Immature natural killer cell (primary cell): ENCODE data around the gene VASN. TPM values are rescaled to one million over a fixed set of nuclear protein-coding genes. Genes with fewer than 3 reads are reported as not detected.

Source experiments
- DNase-seq, 3 donors: peaks; one replicate each; pipeline ENCODE4 v3.0.0; 2022; ENCODE audit warnings: mixed read lengths in 1 of 3
- H3K27ac Mint-ChIP-seq, 6 donors: one replicate each; pipeline ENCODE4 v1.8.0; 2020; ENCODE audit warnings: mixed read lengths in 6 of 6, mild to moderate bottlenecking in 5 of 6, inconsistent platforms in 4 of 6, moderate library complexity in 3 of 6
- H3K27me3 Mint-ChIP-seq, 3 donors: one replicate each; pipeline ENCODE4 v1.8.0; 2020 to 2021; ENCODE audit warnings: low read depth in 3 of 3, mild to moderate bottlenecking in 3 of 3, mixed read lengths in 3 of 3, moderate library complexity in 3 of 3, inconsistent platforms in 1 of 3
- H3K36me3 Mint-ChIP-seq, 3 donors: one replicate each; pipeline ENCODE4 v1.8.0; 2020; ENCODE audit warnings: mixed read lengths in 3 of 3, inconsistent platforms in 2 of 3, mild to moderate bottlenecking in 2 of 3
- H3K4me1 Mint-ChIP-seq, 2 donors: one replicate each; pipeline ENCODE4 v1.8.0; 2020; ENCODE audit warnings: inconsistent platforms in 2 of 2, mild to moderate bottlenecking in 2 of 2, mixed read lengths in 2 of 2, moderate library complexity in 1 of 2
- H3K4me3 Mint-ChIP-seq, 5 donors: one replicate each; pipeline ENCODE4 v1.8.0; 2020; ENCODE audit warnings: mild to moderate bottlenecking in 5 of 5, mixed read lengths in 5 of 5, inconsistent platforms in 3 of 5, moderate library complexity in 3 of 5
- H3K9me3 Mint-ChIP-seq, 6 donors: one replicate each; pipeline ENCODE4 v1.8.0; 2020; ENCODE audit warnings: mild to moderate bottlenecking in 6 of 6, mixed read lengths in 6 of 6, inconsistent platforms in 4 of 6, moderate library complexity in 3 of 6
- polyA plus RNA-seq, 3 donors: library from polyadenylated mRNA; unstranded; fragments of 300-500 nt; fragmentation: Illumina TruSeq; gene quantifications; one replicate each; pipeline ENCODE4 v1.2.3, GENCODE V29; 2021

The VASN gene
- polyA plus RNA-seq, 3 donors from 2014 or later = 0.07 to 0.20 TPM; not detected in 1

GRCh38 chr16:4376126-4376892 lies 4.7 kb downstream of the VASN start:
- Mint-ChIP-seq H3K36me3 (no peaks in the 10 kb centered on the region), H3K4me3 (no peak overlapping the region), H3K4me1 (peaks cover 6 to 14% of the 10 kb centered on the region in 2 donors), H3K27me3 (peaks cover 2 to 26% (median 6%) of the 10 kb centered on the region in 3 donors), H3K9me3 (no peaks in the 10 kb centered on the region), H3K27ac (no peak overlapping the region)
- no peak for DNase-seq

GRCh38 chr16:4376893-4377572 lies 5.4 kb downstream of the VASN start:
- no peak for DNase-seq
- no peaks in the 10 kb centered on the region for H3K36me3 Mint-ChIP-seq
- H3K9me3 Mint-ChIP-seq = no peaks in the 10 kb centered on the region
- H3K27me3 Mint-ChIP-seq = peaks cover 2 to 30% (median 6%) of the 10 kb centered on the region in 3 donors
- peaks cover 4 to 12% of the 10 kb centered on the region in 2 donors for H3K4me1 Mint-ChIP-seq
- H3K4me3 Mint-ChIP-seq = no peak overlapping the region
- H3K27ac Mint-ChIP-seq = no peak overlapping the region

GRCh38 chr16:4377573-4378154 lies 6.0 kb downstream of the VASN start:
- Mint-ChIP-seq H3K36me3 (no peaks in the 10 kb centered on the region), H3K4me1 (peaks cover 0 to 6% of the 10 kb centered on the region in 2 donors), H3K9me3 (no peaks in the 10 kb centered on the region), H3K4me3 (no peak overlapping the region), H3K27me3 (peaks cover 2 to 30% (median 6%) of the 10 kb centered on the region in 3 donors), H3K27ac (no peak overlapping the region)
- DNase-seq = no peak

- Mint-ChIP-seq H3K36me3 (peaks cover 0 to 1% (median 1%) of the 10 kb centered on the region in 3 donors), H3K27me3 (peaks cover 2 to 34% (median 8%) of the 10 kb centered on the region in 3 donors), H3K4me1 (peaks cover 0 to 3% of the 10 kb centered on the region in 2 donors), H3K27ac (no peak overlapping the region), H3K9me3 (no peaks in the 10 kb centered on the region), H3K4me3 (no peak overlapping the region)
- no peak for DNase-seq
These were observed 6.6 kb downstream of the VASN start for GRCh38 chr16:4378161-4378666.

GRCh38 chr16:4378999-4379690 lies 7.5 kb downstream of the VASN start:
- Mint-ChIP-seq H3K36me3 (peaks cover 0 to 4% (median 4%) of the 10 kb centered on the region in 3 donors), H3K4me3 (no peak overlapping the region), H3K4me1 (peaks cover 0 to 3% of the 10 kb centered on the region in 2 donors), H3K27me3 (peaks cover 3 to 34% (median 8%) of the 10 kb centered on the region in 3 donors), H3K9me3 (no peaks in the 10 kb centered on the region), H3K27ac (no peak overlapping the region)
- no peak for DNase-seq

GRCh38 chr16:4380119-4381063 lies 8.7 kb downstream of the VASN start:
- Mint-ChIP-seq H3K9me3 (peaks cover 0 to 1% (median 0%) of the 10 kb centered on the region in 6 donors), H3K4me3 (no peak overlapping the region), H3K27me3 (peaks cover 3 to 41% (median 5%) of the 10 kb centered on the region in 3 donors), H3K27ac (peak overlapping the region in 1 of 6 donors; percentile 31), H3K36me3 (peaks cover 0 to 4% (median 4%) of the 10 kb centered on the region in 3 donors), H3K4me1 (peaks cover 0 to 5% of the 10 kb centered on the region in 2 donors)
- no peak for DNase-seq

- Mint-ChIP-seq H3K27ac (no peak overlapping the region), H3K27me3 (peaks cover 3 to 42% (median 5%) of the 10 kb centered on the region in 3 donors), H3K36me3 (peaks cover 0 to 4% (median 4%) of the 10 kb centered on the region in 3 donors), H3K4me1 (peaks cover 0 to 4% of the 10 kb centered on the region in 2 donors), H3K4me3 (no peak overlapping the region), H3K9me3 (peaks cover 0 to 2% (median 0%) of the 10 kb centered on the region in 6 donors)
- DNase-seq = no peak
These were observed 9.7 kb downstream of the VASN start for GRCh38 chr16:4381072-4381934.

- H3K27me3 Mint-ChIP-seq = peaks cover 3 to 42% (median 5%) of the 10 kb centered on the region in 3 donors
- peaks cover 0 to 2% (median 0%) of the 10 kb centered on the region in 6 donors for H3K9me3 Mint-ChIP-seq
- peaks cover 0 to 4% (median 4%) of the 10 kb centered on the region in 3 donors for H3K36me3 Mint-ChIP-seq
- DNase-seq = no peak
- peaks cover 0 to 4% of the 10 kb centered on the region in 2 donors for H3K4me1 Mint-ChIP-seq
- no peak overlapping the region for H3K4me3 Mint-ChIP-seq
- H3K27ac Mint-ChIP-seq = peak overlapping the region in 1 of 6 donors; percentile 42
These were observed 10.5 kb downstream of the VASN start for GRCh38 chr16:4381935-4382794.

GRCh38 chr16:4382795-4383357 lies 11.2 kb downstream of the VASN start:
- no peak for DNase-seq
- Mint-ChIP-seq H3K27ac (no peak overlapping the region), H3K9me3 (peaks cover 0 to 2% (median 0%) of the 10 kb centered on the region in 6 donors), H3K36me3 (peaks cover 0 to 4% (median 4%) of the 10 kb centered on the region in 3 donors), H3K4me1 (peaks cover 0 to 3% of the 10 kb centered on the region in 2 donors), H3K4me3 (no peak overlapping the region), H3K27me3 (peaks cover 3 to 39% (median 5%) of the 10 kb centered on the region in 3 donors)

GRCh38 chr16:4383591-4384444 lies 12.2 kb downstream of the VASN start:
- peaks cover 0 to 3% of the 10 kb centered on the region in 2 donors for H3K4me1 Mint-ChIP-seq
- peaks cover 2 to 35% (median 5%) of the 10 kb centered on the region in 3 donors for H3K27me3 Mint-ChIP-seq
- no peak overlapping the region for H3K4me3 Mint-ChIP-seq
- peaks cover 0 to 2% (median 0%) of the 10 kb centered on the region in 6 donors for H3K9me3 Mint-ChIP-seq
- H3K36me3 Mint-ChIP-seq = peaks cover 0 to 4% (median 4%) of the 10 kb centered on the region in 3 donors
- no peak overlapping the region for H3K27ac Mint-ChIP-seq
- no peak for DNase-seq
